Progenitor cell of endocrine pancreas (in vitro differentiated cells): ENCODE measurements around the gene VPS13D. TPM values are rescaled to one million over a fixed set of nuclear protein-coding genes. Genes with fewer than 3 reads are reported as not detected.
"Not testable (repeated sequence)": the region's sequence is repeated elsewhere in the genome, so short reads cannot be mapped to it uniquely, and the experiment has no call there.

ENCODE experiments used
- DNase-seq: peaks from one replicate; pipeline ENCODE4 v3.0.0; 2021; ENCODE audit warnings: low spot score; ENCODE audit not compliant: unreplicated experiment
- H3K27ac Mint-ChIP-seq: 2 replicates; pipeline ENCODE4 v1.8.0; 2021; ENCODE audit warnings: mild to moderate bottlenecking, moderate library complexity, mixed read lengths
- H3K27me3 Mint-ChIP-seq: 2 replicates; pipeline ENCODE4 v1.8.0; 2021; ENCODE audit warnings: mixed read lengths
- H3K36me3 Mint-ChIP-seq: 2 replicates; pipeline ENCODE4 v1.8.0; 2022; ENCODE audit warnings: mixed read lengths; ENCODE audit not compliant: insufficient read depth
- H3K4me1 Mint-ChIP-seq: 2 replicates; pipeline ENCODE4 v1.8.0; 2021; ENCODE audit warnings: low read depth, mixed read lengths
- H3K4me3 Mint-ChIP-seq: 2 replicates; pipeline ENCODE4 v1.8.0; 2021; ENCODE audit warnings: low read depth, mild to moderate bottlenecking, moderate library complexity, mixed read lengths
- H3K9me3 Mint-ChIP-seq: 2 replicates; pipeline ENCODE4 v1.8.0; 2021; ENCODE audit warnings: low read depth, mixed read lengths
- CTCF ChIP-seq: fragments of 200-600 bp; sonication (generic); IDR thresholded peaks from one replicate; pipeline ENCODE4 v1.5.0; 2021; ENCODE audit warnings: antibody characterized with exemption, mild to moderate bottlenecking; ENCODE audit not compliant: unreplicated experiment
- total RNA-seq: library from RNA; stranded (reverse); gene quantifications from 2 replicates; pipeline ENCODE4 v1.2.1, GENCODE V29; 2021

The VPS13D gene
- total RNA-seq, 1 donor from 2014 or later: 41.9 TPM

GRCh38 chr1:12208764-12209494 is 20.9 kb upstream of the VPS13D start:
- Mint-ChIP-seq H3K27me3 (peaks cover 3% of the 10 kb centered on the region), H3K9me3 (no peaks in the 10 kb centered on the region), H3K36me3 (no peaks in the 10 kb centered on the region), H3K4me1 (peaks cover 4% of the 10 kb centered on the region), H3K27ac (no peak overlapping the region), H3K4me3 (no peak overlapping the region)
- DNase-seq: peak; percentile 91
- peak; percentile 94 for TF ChIP-seq CTCF

GRCh38 chr1:12209495-12209832 is 20.4 kb upstream of the VPS13D start:
- no peaks in the 10 kb centered on the region for H3K36me3 Mint-ChIP-seq
- peaks cover 6% of the 10 kb centered on the region for H3K27me3 Mint-ChIP-seq
- no peak for DNase-seq

GRCh38 chr1:12215118-12215961 is 14.5 kb upstream of the VPS13D start:
- DNase-seq: no peak
- Mint-ChIP-seq H3K4me3 (no peak overlapping the region), H3K36me3 (no peaks in the 10 kb centered on the region), H3K27me3 (peaks cover 9% of the 10 kb centered on the region), H3K9me3 (peaks cover 3% of the 10 kb centered on the region), H3K4me1 (no peaks in the 10 kb centered on the region), H3K27ac (peak overlapping the region; percentile 49)
- TF ChIP-seq CTCF: no peak

More at GRCh38 chr1:12209495-12209832, 20.4 kb upstream of the VPS13D start:
- Mint-ChIP-seq H3K4me3 (no peak overlapping the region), H3K4me1 (peaks cover 4% of the 10 kb centered on the region), H3K27ac (no peak overlapping the region), H3K9me3 (no peaks in the 10 kb centered on the region)
- TF ChIP-seq CTCF: no peak

- Mint-ChIP-seq H3K4me3 (no peak overlapping the region), H3K27me3 (no peaks in the 10 kb centered on the region), H3K36me3 (peaks cover 4% of the 10 kb centered on the region), H3K4me1 (no peaks in the 10 kb centered on the region), H3K9me3 (peaks cover 12% of the 10 kb centered on the region), H3K27ac (no peak overlapping the region)
- TF ChIP-seq CTCF: no peak
- no peak for DNase-seq
Measured at GRCh38 chr1:12219800-12220199, 10.0 kb upstream of the VPS13D start.

- no peaks in the 10 kb centered on the region for H3K27me3 Mint-ChIP-seq
- no peak overlapping the region for H3K4me3 Mint-ChIP-seq
- H3K4me1 Mint-ChIP-seq: no peaks in the 10 kb centered on the region
- DNase-seq: no peak
- H3K27ac Mint-ChIP-seq: no peak overlapping the region
- H3K36me3 Mint-ChIP-seq: peaks cover 4% of the 10 kb centered on the region
- H3K9me3 Mint-ChIP-seq: peaks cover 12% of the 10 kb centered on the region
- no peak for TF ChIP-seq CTCF
Measured at GRCh38 chr1:12220890-12221289, 8.9 kb upstream of the VPS13D start.

GRCh38 chr1:12222700-12223099 is 7.1 kb upstream of the VPS13D start:
- H3K27me3 Mint-ChIP-seq, H3K27ac Mint-ChIP-seq, H3K4me1 Mint-ChIP-seq, H3K9me3 Mint-ChIP-seq, H3K36me3 Mint-ChIP-seq, H3K4me3 Mint-ChIP-seq, DNase-seq: not testable (repeated sequence)

GRCh38 chr1:12224092-12224491 is 5.7 kb upstream of the VPS13D start:
- not testable (repeated sequence) for H3K9me3 Mint-ChIP-seq, H3K36me3 Mint-ChIP-seq, H3K27ac Mint-ChIP-seq, H3K4me1 Mint-ChIP-seq, DNase-seq, H3K4me3 Mint-ChIP-seq, H3K27me3 Mint-ChIP-seq
